Right hindlimb (tissue), 1 donor: ENCODE measurements around the gene RPL13A.
A peak's percentile ranks its signal among the peaks of the same experiment; 100 is the strongest.

ENCODE experiments used
- DNase-seq: peaks from one replicate; pipeline ENCODE4 v3.0.0-alpha.2; 2018

Gene RPL13A

GRCh38 chr19:49486710-49487276, 615 bp upstream of the RPL13A start:
- DNase-seq = no peak

GRCh38 chr19:49488046-49488862, 846 bp downstream of the RPL13A start:
- no peak for DNase-seq

- DNase-seq = no peak
These were observed 1.6 kb downstream of the RPL13A start for GRCh38 chr19:49488863-49489537.

GRCh38 chr19:49489601-49490167, 2.3 kb downstream of the RPL13A start:
- DNase-seq = no peak

GRCh38 chr19:49490287-49491029, 3.0 kb downstream of the RPL13A start:
- DNase-seq = no peak

- no peak for DNase-seq
These were observed 3.8 kb downstream of the RPL13A start for GRCh38 chr19:49491030-49491803.

- no peak for DNase-seq
These were observed 4.6 kb downstream of the RPL13A start for GRCh38 chr19:49491804-49492572.

GRCh38 chr19:49492573-49493405, 5.4 kb downstream of the RPL13A start:
- DNase-seq = no peak

- DNase-seq = no peak
These were observed 9.2 kb downstream of the RPL13A start for GRCh38 chr19:49496574-49497008.

- no peak for DNase-seq
These were observed 9.8 kb downstream of the RPL13A start for GRCh38 chr19:49497047-49497788.

- DNase-seq = no peak
These were observed 10.3 kb downstream of the RPL13A start for GRCh38 chr19:49497789-49498103.

- DNase-seq = no peak
These were observed 11.1 kb downstream of the RPL13A start for GRCh38 chr19:49498475-49498874.

GRCh38 chr19:49499030-49499670, 11.7 kb downstream of the RPL13A start:
- no peak for DNase-seq

- DNase-seq = peak; percentile 85
These were observed 15.6 kb downstream of the RPL13A start for GRCh38 chr19:49502866-49503581.

GRCh38 chr19:49503582-49503962, 16.2 kb downstream of the RPL13A start:
- no peak for DNase-seq

GRCh38 chr19:49506575-49507105, 19.2 kb downstream of the RPL13A start:
- DNase-seq = no peak

GRCh38 chr19:49507803-49508494, 20.5 kb downstream of the RPL13A start:
- DNase-seq = no peak
